HG02588 (cell line): ENCODE measurements around the gene PLCB1.

Experiments
- ATAC-seq: cut with Tn5 transposase; IDR thresholded peaks from one replicate; pipeline ENCODE4 v1.9.1; 2021; ENCODE audit warnings: mild to moderate bottlenecking, moderate library complexity; ENCODE audit not compliant: unreplicated experiment

PLCB1 gene

GRCh38 chr20:8578161-8578865 is 446.2 kb downstream of the PLCB1 start:
- ATAC-seq: no peak

GRCh38 chr20:8579035-8579434 is 447.0 kb downstream of the PLCB1 start:
- no peak for ATAC-seq

GRCh38 chr20:8581446-8582183 is 449.5 kb downstream of the PLCB1 start:
- ATAC-seq: no peak

- ATAC-seq: no peak
Observed at GRCh38 chr20:8583012-8583565, 451.0 kb downstream of the PLCB1 start.

DNA sequence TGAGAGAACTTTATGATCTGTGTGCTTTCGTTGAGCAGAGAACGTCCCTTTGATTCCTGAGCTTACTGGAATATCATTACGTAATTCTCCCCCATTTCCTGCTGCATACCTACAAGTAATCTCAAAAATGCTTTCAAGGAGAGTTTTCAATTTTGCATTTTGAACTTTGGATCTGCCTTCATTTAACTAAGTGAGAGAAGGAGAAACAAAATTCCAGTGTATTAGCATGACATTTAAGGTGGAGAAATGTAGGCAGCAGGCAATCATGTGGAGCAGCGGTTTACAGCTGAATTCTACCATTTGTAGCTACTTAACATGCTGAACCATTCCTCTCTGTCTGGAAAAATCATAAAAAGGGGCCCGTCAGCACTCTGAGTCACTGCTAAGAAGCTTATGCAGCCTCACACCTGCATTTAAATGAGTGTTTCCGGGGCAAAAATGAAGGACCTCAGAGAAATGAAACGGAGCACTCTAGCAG is 451.5 kb downstream of the PLCB1 start:
- no peak for ATAC-seq

- ATAC-seq: no peak
Observed at GRCh38 chr20:8587251-8587650, 455.2 kb downstream of the PLCB1 start.

DNA sequence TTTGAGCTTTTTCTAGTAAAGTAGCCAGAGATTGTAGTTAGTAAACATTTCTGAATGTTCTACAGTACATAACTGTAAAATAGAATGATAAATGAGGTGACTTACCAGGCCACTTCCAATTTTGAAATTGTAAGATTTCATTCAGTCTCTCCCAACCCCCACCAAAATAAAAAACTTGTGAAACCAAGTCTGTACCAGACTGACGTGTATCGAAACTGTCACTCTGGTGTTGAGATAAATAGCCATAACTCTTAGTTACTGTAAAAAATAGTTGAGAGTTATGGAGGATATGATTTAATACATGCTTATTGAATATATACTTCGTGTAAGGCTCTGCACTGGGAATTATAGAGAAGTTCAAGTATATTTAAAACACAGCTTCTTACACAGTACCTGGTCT is 455.7 kb downstream of the PLCB1 start:
- ATAC-seq: peak; percentile 54

DNA sequence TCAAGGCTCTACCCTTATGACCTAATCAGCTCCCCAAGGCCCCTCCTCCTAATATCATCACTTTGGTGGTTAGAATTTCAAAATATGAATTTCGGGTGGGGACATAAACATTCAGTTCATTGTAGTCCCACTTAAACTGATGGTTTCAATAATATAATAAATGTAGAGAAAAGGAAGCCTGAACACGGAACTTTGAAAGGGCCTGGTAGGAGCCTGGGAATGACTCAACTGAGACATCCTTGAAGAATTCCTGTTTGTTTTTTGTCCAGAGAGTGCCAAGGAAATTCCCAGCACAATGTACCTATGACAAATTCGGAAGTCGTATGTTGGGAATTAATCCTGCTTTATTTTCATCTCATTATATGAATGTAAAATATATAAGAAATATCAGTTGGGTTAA is 457.9 kb downstream of the PLCB1 start:
- ATAC-seq: no peak

GRCh38 chr20:8600910-8601541 is 469.0 kb downstream of the PLCB1 start:
- ATAC-seq: peak; percentile 9

DNA sequence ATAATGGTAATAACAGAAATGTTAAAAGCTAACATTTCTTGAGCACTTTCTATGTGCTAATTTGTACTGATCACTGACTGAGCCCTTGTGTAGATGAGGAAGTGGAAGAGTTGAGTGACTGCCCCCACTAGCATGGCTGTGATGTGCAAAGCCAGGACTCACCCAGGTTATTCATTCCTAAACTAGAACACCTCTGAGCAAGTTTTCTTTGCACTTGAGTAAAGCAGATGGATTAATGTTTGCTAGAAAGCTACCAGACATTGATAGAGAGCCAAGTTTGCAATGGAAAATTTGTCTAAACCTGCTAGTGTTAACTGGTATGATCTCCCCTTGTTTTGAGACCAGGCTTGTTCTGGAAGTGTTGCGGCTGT is 469.5 kb downstream of the PLCB1 start:
- ATAC-seq: peak; percentile 88

GRCh38 chr20:8602389-8603116 is 470.5 kb downstream of the PLCB1 start:
- ATAC-seq: peak; percentile 63

DNA sequence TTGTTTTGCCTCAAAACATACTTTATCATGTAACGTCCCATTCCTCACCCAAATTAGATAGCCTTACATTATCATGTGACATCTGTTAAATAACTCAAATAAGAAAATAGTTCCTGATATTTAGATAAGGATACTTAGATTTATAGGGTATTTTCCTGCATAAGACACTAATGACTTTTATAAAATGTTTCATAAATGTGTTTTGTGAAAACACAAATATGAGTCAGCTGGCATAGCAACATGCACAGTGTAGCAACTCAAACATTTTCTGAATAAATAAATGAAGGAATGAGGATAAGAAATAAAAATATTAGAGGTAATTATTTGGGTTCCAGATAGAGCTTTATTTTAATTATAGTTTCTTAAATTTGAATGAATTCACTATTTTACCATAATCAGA is 476.4 kb downstream of the PLCB1 start:
- no peak for ATAC-seq

DNA sequence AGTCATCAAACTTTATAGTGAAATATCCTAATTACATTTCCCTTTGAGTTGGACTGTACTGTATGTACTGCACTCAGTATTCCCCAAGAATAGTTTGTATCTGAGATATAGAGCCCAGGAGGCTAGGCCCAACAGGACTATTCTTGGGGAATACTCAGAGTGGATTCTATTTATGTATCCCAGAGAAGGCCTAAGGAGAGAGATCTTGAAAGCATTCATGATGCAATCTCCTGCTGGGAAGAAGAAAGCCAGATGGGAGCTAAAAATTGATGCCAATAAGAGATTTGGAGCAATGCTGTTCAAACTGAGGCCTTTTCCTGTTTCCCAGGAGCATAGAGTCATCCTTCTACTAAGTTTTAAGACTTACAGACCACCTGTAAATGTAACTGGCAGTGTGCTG is 484.7 kb downstream of the PLCB1 start:
- no peak for ATAC-seq

DNA sequence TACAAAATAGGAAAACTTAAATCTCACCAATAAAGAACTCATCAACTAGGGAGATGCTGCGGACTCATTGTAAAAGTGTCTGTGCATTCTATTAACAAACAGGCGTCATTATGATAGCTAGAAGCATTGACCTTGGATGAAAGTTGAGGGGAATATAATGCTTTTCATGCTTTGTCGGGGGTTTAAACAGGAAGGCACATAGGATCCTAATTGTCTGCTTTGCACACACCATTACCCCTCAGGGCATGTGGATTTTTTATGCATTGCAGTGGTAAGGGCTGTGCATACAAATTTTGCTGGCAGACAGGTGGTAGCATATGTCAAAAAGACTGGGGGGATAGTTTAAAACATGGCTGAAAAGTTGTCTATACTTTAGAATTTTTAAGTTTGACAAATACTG is 488.9 kb downstream of the PLCB1 start:
- no peak for ATAC-seq

GRCh38 chr20:8624046-8624445 is 492.0 kb downstream of the PLCB1 start:
- no peak for ATAC-seq

DNA sequence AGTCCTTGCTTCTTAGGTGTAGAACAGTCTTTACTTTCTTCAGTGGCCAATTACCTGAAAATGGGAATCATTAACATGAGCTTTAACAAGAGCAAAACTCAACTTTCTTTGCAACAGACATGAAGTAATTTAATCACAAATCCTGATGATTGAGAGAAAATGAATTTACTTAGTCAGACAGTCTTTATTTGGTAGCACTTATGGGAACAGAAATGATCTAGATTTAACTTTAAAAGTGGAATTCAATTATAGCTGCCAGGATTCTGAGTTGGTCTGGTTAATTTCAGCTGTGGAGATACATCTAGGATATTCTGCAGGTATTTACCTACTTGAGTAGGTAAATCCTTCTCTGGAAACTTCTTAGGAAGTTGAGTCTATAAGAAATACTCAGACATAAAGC is 492.6 kb downstream of the PLCB1 start:
- ATAC-seq: no peak

DNA sequence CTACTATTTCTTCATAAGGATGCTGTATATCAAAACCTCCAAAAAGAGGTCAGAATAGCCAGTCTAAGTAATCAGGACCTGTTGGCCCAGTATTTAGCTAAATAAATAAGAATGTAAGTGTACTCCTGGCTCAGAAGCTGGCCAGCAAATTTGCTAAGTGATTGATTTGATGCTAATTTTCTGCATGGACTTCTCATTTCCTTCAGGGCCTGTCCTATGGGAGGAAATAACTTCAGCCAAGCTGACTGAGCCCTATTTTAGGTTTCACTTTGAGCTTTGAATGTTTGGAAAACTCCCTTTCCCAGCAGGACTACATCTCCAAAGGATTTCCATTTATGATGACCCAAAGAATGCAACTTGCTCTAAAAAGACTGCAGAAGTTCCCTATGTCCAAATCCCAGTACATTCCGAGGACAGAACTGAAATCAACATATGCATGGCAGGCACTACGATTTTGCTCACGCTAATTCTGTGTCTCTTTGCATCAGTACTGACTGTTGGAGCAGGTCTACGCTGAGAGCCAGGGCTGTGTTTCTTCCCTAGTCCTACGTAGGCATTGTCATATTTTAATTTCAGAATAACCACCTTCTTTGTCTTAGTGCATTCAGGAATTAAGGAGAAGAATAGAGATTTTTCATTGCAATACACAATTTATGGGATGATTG is 495.4 kb downstream of the PLCB1 start:
- no peak for ATAC-seq

DNA sequence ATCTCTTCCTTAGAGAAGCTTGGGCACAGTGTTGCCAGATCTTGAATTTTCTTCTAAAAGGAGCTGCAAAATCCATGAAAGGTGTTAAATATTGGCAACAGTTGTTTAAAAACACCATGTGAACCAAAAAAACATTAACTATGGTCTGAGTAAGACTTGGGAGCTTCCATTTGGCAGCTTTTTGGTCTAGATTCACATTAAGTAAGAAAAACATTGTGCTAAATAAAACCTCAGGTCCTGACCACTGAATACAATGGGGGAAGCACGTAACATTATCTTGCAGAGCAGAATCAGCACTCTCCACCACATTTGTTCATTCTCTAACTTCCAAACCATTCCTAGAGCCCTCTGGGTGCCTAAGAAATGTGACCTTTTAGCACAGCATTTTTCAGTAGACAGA is 499.2 kb downstream of the PLCB1 start:
- no peak for ATAC-seq

- ATAC-seq: no peak
Observed at GRCh38 chr20:8633366-8633765, 501.3 kb downstream of the PLCB1 start.

- no peak for ATAC-seq
Observed at GRCh38 chr20:8635048-8635572, 503.0 kb downstream of the PLCB1 start.
